ENCODE data around the gene HLA-F.

The HLA-F gene

DNA sequence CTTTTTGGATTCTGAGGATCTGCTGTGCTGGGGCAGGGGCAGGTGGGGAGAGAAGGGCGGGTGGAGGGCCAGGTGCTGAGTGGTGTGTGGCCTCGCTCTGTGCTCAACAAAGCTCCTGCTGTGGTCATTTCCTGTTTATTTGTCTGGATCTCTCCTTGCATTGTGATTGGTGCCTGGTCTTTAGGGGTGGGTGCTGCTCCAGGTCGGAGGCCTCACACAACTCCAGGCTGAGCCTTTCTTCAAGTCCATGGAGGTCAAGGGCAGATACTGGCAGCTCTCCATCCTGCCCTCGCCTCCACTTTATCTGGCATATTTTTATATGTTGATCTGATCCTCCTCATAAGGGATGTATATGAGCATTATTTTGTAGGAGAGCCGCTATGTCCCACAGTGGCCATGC lies 36.2 kb downstream of the HLA-F start:
- Histone ChIP-seq H3K9ac (ENCODE audit: low read depth in 1 of 2, low read length in 2 of 2) (no peak overlapping the region), H3K4me1 (ENCODE audit: control insufficient read depth in 1 of 2, insufficient read depth in 2 of 2, low read length in 2 of 2) (no peaks in the 10 kb centered on the region), H3K36me3 (ENCODE audit: control insufficient read depth in 1 of 2, insufficient read depth in 2 of 2, low read length in 2 of 2) (no peaks in the 10 kb centered on the region), H3K27me3 (ENCODE audit: control insufficient read depth in 1 of 2, insufficient read depth in 2 of 2, low read length in 2 of 2) (peaks cover 0 to 2% of the 10 kb centered on the region in 2 donors), H3K27ac (ENCODE audit: low read depth, low read length) (no peak overlapping the region), H3K9me3 (ENCODE audit: control insufficient read depth in 1 of 2, low read length in 2 of 2) (no peaks in the 10 kb centered on the region), H3K4me3 (ENCODE audit: low read depth in 1 of 2, low read length in 2 of 2) (no peak overlapping the region)

- no peaks in the 10 kb centered on the region for H3K36me3 ChIP-seq (ENCODE audit: control insufficient read depth in 1 of 2, insufficient read depth in 2 of 2, low read length in 2 of 2)
- no peak overlapping the region for H3K4me3 ChIP-seq (ENCODE audit: low read depth in 1 of 2, low read length in 2 of 2)
- no peak overlapping the region for H3K9ac ChIP-seq (ENCODE audit: low read depth in 1 of 2, low read length in 2 of 2)
- H3K27me3 ChIP-seq (ENCODE audit: control insufficient read depth in 1 of 2, insufficient read depth in 2 of 2, low read length in 2 of 2) = peaks cover 0 to 2% of the 10 kb centered on the region in 2 donors
- H3K4me1 ChIP-seq (ENCODE audit: control insufficient read depth in 1 of 2, insufficient read depth in 2 of 2, low read length in 2 of 2) = no peaks in the 10 kb centered on the region
- H3K27ac ChIP-seq (ENCODE audit: low read depth, low read length) = no peak overlapping the region
- no peaks in the 10 kb centered on the region for H3K9me3 ChIP-seq (ENCODE audit: control insufficient read depth in 1 of 2, low read length in 2 of 2)
Measured at GRCh38 chr6:29760328-29760727, 37.1 kb downstream of the HLA-F start.

DNA sequence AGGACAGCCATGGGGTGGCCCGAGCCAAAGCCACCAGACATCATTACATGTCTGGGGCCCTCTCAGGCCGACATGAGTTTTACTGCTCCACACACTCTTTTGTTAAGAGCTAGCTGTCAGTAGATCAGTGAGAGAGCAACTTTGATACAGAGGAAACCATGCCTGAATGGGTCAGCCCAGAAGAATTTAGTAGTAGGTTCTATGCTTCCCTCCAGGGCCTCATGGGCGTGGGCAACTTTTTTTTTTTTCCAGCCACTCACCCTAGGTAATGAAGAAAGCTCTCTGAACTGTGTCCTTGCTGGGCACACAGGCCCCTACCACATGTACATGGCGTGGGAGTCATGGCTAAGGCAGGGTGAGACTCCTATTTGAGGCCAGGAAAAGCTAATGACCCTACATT lies 38.8 kb downstream of the HLA-F start:
- Histone ChIP-seq H3K9ac (ENCODE audit: low read depth in 1 of 2, low read length in 2 of 2) (no peak overlapping the region), H3K9me3 (ENCODE audit: control insufficient read depth in 1 of 2, low read length in 2 of 2) (no peaks in the 10 kb centered on the region), H3K4me3 (ENCODE audit: low read depth in 1 of 2, low read length in 2 of 2) (no peak overlapping the region), H3K36me3 (ENCODE audit: control insufficient read depth in 1 of 2, insufficient read depth in 2 of 2, low read length in 2 of 2) (no peaks in the 10 kb centered on the region), H3K27me3 (ENCODE audit: control insufficient read depth in 1 of 2, insufficient read depth in 2 of 2, low read length in 2 of 2) (peaks cover 0 to 2% of the 10 kb centered on the region in 2 donors), H3K4me1 (ENCODE audit: control insufficient read depth in 1 of 2, insufficient read depth in 2 of 2, low read length in 2 of 2) (no peaks in the 10 kb centered on the region), H3K27ac (ENCODE audit: low read depth, low read length) (no peak overlapping the region)

GRCh38 chr6:29762781-29763214 lies 39.6 kb downstream of the HLA-F start:
- H3K4me1 ChIP-seq (ENCODE audit: control insufficient read depth in 1 of 2, insufficient read depth in 2 of 2, low read length in 2 of 2) = no peaks in the 10 kb centered on the region
- H3K4me3 ChIP-seq (ENCODE audit: low read depth in 1 of 2, low read length in 2 of 2) = no peak overlapping the region
- no peak overlapping the region for H3K27ac ChIP-seq (ENCODE audit: low read depth, low read length)
- no peaks in the 10 kb centered on the region for H3K9me3 ChIP-seq (ENCODE audit: control insufficient read depth in 1 of 2, low read length in 2 of 2)
- H3K9ac ChIP-seq (ENCODE audit: low read depth in 1 of 2, low read length in 2 of 2) = no peak overlapping the region
- no peaks in the 10 kb centered on the region for H3K27me3 ChIP-seq (ENCODE audit: control insufficient read depth in 1 of 2, insufficient read depth in 2 of 2, low read length in 2 of 2)
- H3K36me3 ChIP-seq (ENCODE audit: control insufficient read depth in 1 of 2, insufficient read depth in 2 of 2, low read length in 2 of 2) = no peaks in the 10 kb centered on the region

DNA sequence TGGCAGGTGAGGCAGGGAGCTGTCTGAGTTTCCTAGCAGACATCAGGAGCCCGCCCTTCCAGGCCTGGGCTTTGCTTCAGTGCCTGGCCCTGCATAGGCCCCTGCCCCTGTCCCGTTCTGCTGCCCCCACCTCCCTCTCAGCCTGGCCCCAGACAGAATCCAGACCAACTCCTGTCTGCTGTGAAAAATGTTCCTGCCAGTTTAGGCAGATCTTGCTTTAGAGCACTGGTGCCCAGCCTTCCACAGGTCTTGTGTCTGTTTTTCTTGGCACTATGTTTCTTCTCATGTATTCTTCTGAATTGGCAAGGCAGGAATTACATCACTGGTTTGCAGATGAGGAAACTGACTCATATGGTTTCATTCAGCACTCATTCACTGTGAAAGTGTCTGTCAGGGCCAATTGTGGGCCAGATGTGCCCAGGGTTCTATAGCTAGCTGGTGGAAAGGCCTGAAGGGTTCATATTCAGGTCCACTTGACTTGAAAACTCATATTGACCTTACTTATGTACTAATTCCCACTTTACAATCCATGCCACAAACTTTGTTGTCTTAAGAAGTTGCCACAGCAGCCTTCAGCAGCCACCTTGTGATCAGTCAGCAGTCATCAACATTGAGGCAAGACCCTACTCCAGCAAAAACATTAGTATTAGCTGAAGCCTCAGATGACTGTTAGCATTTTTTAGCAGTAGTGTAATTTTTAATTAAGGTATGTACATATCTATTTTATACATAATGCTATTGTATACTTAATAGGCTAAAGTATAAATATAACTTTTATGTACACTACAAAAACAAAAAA lies 40.5 kb downstream of the HLA-F start:
- Histone ChIP-seq H3K27ac (ENCODE audit: low read depth, low read length) (no peak overlapping the region), H3K36me3 (ENCODE audit: control insufficient read depth in 1 of 2, insufficient read depth in 2 of 2, low read length in 2 of 2) (no peaks in the 10 kb centered on the region)

GRCh38 chr6:29764422-29765196 lies 41.4 kb downstream of the HLA-F start:
- Histone ChIP-seq H3K4me1 (ENCODE audit: control insufficient read depth in 1 of 2, insufficient read depth in 2 of 2, low read length in 2 of 2) (no peaks in the 10 kb centered on the region), H3K27ac (ENCODE audit: low read depth, low read length) (no peak overlapping the region), H3K9ac (ENCODE audit: low read depth in 1 of 2, low read length in 2 of 2) (no peak overlapping the region), H3K36me3 (ENCODE audit: control insufficient read depth in 1 of 2, insufficient read depth in 2 of 2, low read length in 2 of 2) (no peaks in the 10 kb centered on the region), H3K9me3 (ENCODE audit: control insufficient read depth in 1 of 2, low read length in 2 of 2) (no peaks in the 10 kb centered on the region), H3K4me3 (ENCODE audit: low read depth in 1 of 2, low read length in 2 of 2) (no peak overlapping the region), H3K27me3 (ENCODE audit: control insufficient read depth in 1 of 2, insufficient read depth in 2 of 2, low read length in 2 of 2) (peaks cover 0 to 2% of the 10 kb centered on the region in 2 donors)

More for the DNA sequence above, 40.5 kb downstream of the HLA-F start:
- no peak overlapping the region for H3K9ac ChIP-seq (ENCODE audit: low read depth in 1 of 2, low read length in 2 of 2)
- H3K4me1 ChIP-seq (ENCODE audit: control insufficient read depth in 1 of 2, insufficient read depth in 2 of 2, low read length in 2 of 2) = no peaks in the 10 kb centered on the region
- no peaks in the 10 kb centered on the region for H3K27me3 ChIP-seq (ENCODE audit: control insufficient read depth in 1 of 2, insufficient read depth in 2 of 2, low read length in 2 of 2)
- no peaks in the 10 kb centered on the region for H3K9me3 ChIP-seq (ENCODE audit: control insufficient read depth in 1 of 2, low read length in 2 of 2)
- H3K4me3 ChIP-seq (ENCODE audit: low read depth in 1 of 2, low read length in 2 of 2) = no peak overlapping the region

GRCh38 chr6:29769336-29769735 lies 46.1 kb downstream of the HLA-F start:
- Histone ChIP-seq H3K27me3 (ENCODE audit: control insufficient read depth in 1 of 2, insufficient read depth in 2 of 2, low read length in 2 of 2) (peaks cover 0 to 7% of the 10 kb centered on the region in 2 donors), H3K9ac (ENCODE audit: low read depth in 1 of 2, low read length in 2 of 2) (no peak overlapping the region), H3K27ac (ENCODE audit: low read depth, low read length) (no peak overlapping the region), H3K4me3 (ENCODE audit: low read depth in 1 of 2, low read length in 2 of 2) (no peak overlapping the region), H3K36me3 (ENCODE audit: control insufficient read depth in 1 of 2, insufficient read depth in 2 of 2, low read length in 2 of 2) (no peaks in the 10 kb centered on the region), H3K9me3 (ENCODE audit: control insufficient read depth in 1 of 2, low read length in 2 of 2) (no peaks in the 10 kb centered on the region), H3K4me1 (ENCODE audit: control insufficient read depth in 1 of 2, insufficient read depth in 2 of 2, low read length in 2 of 2) (no peaks in the 10 kb centered on the region)

- no peak overlapping the region for H3K4me3 ChIP-seq (ENCODE audit: low read depth in 1 of 2, low read length in 2 of 2)
- no peaks in the 10 kb centered on the region for H3K4me1 ChIP-seq (ENCODE audit: control insufficient read depth in 1 of 2, insufficient read depth in 2 of 2, low read length in 2 of 2)
- no peak overlapping the region for H3K27ac ChIP-seq (ENCODE audit: low read depth, low read length)
- no peaks in the 10 kb centered on the region for H3K9me3 ChIP-seq (ENCODE audit: control insufficient read depth in 1 of 2, low read length in 2 of 2)
- peaks cover 0 to 7% of the 10 kb centered on the region in 2 donors for H3K27me3 ChIP-seq (ENCODE audit: control insufficient read depth in 1 of 2, insufficient read depth in 2 of 2, low read length in 2 of 2)
- no peak overlapping the region for H3K9ac ChIP-seq (ENCODE audit: low read depth in 1 of 2, low read length in 2 of 2)
- H3K36me3 ChIP-seq (ENCODE audit: control insufficient read depth in 1 of 2, insufficient read depth in 2 of 2, low read length in 2 of 2) = no peaks in the 10 kb centered on the region
Measured at GRCh38 chr6:29770306-29770705, 47.1 kb downstream of the HLA-F start.

GRCh38 chr6:29776684-29777083 lies 53.5 kb downstream of the HLA-F start:
- Histone ChIP-seq H3K4me3 (ENCODE audit: low read depth in 1 of 2, low read length in 2 of 2) (no peak overlapping the region), H3K4me1 (ENCODE audit: control insufficient read depth in 1 of 2, insufficient read depth in 2 of 2, low read length in 2 of 2) (no peaks in the 10 kb centered on the region), H3K27me3 (ENCODE audit: control insufficient read depth in 1 of 2, insufficient read depth in 2 of 2, low read length in 2 of 2) (peaks cover 0 to 5% of the 10 kb centered on the region in 2 donors), H3K36me3 (ENCODE audit: control insufficient read depth in 1 of 2, insufficient read depth in 2 of 2, low read length in 2 of 2) (no peaks in the 10 kb centered on the region), H3K9me3 (ENCODE audit: control insufficient read depth in 1 of 2, low read length in 2 of 2) (no peaks in the 10 kb centered on the region), H3K9ac (ENCODE audit: low read depth in 1 of 2, low read length in 2 of 2) (no peak overlapping the region), H3K27ac (ENCODE audit: low read depth, low read length) (no peak overlapping the region)

Data from duodenal mucosa (tissue), 2 donors.